ENCODE results near the gene CAMKK1. TPM values are rescaled to one million over a fixed set of nuclear protein-coding genes. Genes with fewer than 3 reads are reported as not detected.

CAMKK1 gene
- polyA plus RNA-seq, 3 donors: 3.7 to 4.3 (median 3.8) TPM

DNA sequence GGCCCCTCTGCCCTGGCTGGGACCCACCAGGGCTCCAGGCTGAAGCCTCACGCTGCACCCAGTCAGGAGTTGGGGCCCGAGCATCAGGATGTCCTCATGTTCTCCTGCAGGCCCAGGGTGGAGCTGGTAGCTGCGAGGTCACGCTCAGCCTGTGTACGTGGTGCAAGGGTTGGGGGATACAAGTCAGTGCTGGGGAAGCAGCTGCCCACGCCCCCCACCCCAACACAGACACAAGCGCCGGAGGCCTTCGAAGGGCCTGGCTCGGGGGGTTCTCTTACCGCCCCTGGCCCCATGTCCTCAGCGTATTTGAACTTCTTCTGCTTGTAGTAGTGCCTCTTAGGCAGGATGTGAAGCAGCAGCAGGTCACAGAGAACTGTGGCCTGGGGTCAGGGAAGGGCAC, 4.9 kb upstream of the CAMKK1 start:
- no peak for DNase-seq (ENCODE audit: low read depth in 3 of 3, low spot score in 2 of 3)

DNA sequence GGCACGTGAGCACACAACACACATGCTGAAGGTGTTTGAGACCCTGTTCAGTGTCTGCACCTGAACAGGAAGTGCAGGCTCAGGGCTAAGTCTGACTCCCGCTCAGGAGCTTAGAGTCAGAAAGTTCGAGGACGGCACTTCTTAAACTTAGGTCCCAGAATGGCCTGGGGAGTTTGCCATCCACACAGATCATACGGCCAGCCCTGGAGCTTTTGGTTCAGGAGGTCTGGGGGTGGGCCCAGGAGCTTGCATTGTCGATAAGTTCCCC, 4.0 kb upstream of the CAMKK1 start:
- no peak for DNase-seq (ENCODE audit: low read depth in 3 of 3, low spot score in 2 of 3)

- DNase-seq (ENCODE audit: low read depth in 3 of 3, low spot score in 2 of 3): no peak
Observed at GRCh38 chr17:3896108-3896967, 3.5 kb upstream of the CAMKK1 start.

GRCh38 chr17:3895354-3895753, 2.5 kb upstream of the CAMKK1 start:
- DNase-seq (ENCODE audit: low read depth in 3 of 3, low spot score in 2 of 3): no peak

- DNase-seq (ENCODE audit: low read depth in 3 of 3, low spot score in 2 of 3): no peak
Observed at GRCh38 chr17:3894911-3895343, 2.1 kb upstream of the CAMKK1 start.

GRCh38 chr17:3894188-3894587, 1.3 kb upstream of the CAMKK1 start:
- DNase-seq (ENCODE audit: low read depth in 3 of 3, low spot score in 2 of 3): no peak

DNA sequence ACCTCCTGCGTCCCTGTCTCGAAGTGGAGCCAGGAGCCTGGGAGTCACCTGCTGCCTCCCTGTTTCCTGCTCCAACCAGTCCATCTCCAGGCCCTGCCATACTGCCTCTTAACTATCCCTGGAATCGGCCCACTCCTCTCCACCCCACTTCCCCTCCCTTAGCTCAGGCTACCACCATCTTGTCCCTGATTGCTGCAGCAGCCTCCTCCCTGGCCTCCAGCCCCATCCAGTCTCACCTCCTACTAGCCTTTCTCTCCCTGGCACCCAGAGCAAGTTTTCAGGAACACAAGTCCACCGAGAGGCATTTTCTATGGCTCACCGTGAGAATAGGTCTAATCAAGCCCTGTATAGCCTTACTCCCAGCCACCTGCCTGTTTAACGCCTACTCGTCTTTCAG, 865 bp upstream of the CAMKK1 start:
- DNase-seq (ENCODE audit: low read depth in 3 of 3, low spot score in 2 of 3): no peak

DNA sequence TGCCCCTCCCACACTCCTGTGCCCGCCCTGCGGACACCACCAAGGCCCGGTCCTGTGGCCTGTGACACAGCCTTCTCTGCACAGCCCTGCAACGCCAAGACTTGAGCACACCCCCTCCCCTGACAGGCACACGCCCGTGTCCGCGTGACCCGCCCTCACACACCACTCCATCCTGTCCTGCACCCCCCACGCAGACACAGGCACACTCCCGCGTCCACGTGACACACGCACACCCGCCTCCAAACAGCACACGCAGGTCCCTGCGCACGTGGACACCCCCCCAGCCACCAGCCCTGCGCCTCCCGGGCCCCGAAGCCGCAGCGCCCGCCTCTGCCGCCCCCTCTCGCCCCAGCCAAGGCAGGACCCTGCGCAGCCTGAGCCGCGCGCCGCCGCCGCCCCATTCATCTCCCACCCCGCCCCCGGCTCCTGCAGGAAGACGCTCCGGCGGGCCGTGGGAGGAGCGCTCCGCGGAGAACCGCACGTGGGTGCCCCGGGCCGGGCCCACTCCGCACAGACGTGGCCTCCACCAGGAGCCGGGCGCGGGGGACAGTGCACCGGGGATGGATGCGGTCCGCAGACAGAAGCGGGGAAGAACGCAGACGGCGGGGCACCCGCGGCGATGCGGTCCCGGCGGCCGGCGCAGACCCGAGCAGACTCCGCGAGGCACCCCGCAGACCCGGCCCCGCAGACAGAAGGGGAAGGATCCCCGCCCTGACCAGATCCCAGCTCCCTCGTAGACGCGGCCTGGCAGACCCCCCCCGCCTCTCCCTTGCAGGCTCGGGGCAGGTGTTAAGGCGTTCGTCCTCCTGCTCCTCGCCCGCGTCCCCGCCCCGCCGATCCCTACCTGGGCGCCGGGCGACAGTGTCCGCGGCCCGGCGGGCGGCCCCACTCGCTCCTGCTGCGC, 506 bp downstream of the CAMKK1 start:
- no peak for DNase-seq (ENCODE audit: low read depth in 3 of 3, low spot score in 2 of 3)

DNA sequence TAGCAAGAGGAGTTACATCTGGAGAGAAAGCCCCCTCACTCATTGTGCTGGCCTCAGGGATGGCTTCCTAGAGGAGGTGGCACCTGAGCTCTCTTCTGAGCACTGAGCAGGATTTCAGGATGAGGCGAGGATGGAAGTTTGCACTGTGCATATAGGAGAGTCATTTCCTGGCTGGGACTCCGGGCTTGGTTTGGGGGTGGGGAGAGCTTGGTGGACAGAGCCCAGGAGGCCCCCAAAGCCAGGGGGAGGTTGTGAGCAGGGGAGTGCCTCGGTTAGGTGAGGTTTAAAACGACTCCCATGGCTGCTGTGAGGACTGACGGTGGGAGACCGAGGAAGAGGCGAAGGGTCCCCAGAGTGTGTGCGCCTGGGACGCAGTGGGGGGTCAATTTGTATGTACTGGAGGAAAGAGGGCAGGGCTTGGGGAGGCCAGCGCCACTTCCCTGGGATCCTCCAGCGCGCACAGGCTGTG, 1.2 kb downstream of the CAMKK1 start:
- DNase-seq (ENCODE audit: low read depth in 3 of 3, low spot score in 2 of 3): no peak

GRCh38 chr17:3890878-3891219, 2.0 kb downstream of the CAMKK1 start:
- no peak for DNase-seq (ENCODE audit: low read depth in 3 of 3, low spot score in 2 of 3)

GRCh38 chr17:3890082-3890877, 2.6 kb downstream of the CAMKK1 start:
- no peak for DNase-seq (ENCODE audit: low read depth in 3 of 3, low spot score in 2 of 3)

DNA sequence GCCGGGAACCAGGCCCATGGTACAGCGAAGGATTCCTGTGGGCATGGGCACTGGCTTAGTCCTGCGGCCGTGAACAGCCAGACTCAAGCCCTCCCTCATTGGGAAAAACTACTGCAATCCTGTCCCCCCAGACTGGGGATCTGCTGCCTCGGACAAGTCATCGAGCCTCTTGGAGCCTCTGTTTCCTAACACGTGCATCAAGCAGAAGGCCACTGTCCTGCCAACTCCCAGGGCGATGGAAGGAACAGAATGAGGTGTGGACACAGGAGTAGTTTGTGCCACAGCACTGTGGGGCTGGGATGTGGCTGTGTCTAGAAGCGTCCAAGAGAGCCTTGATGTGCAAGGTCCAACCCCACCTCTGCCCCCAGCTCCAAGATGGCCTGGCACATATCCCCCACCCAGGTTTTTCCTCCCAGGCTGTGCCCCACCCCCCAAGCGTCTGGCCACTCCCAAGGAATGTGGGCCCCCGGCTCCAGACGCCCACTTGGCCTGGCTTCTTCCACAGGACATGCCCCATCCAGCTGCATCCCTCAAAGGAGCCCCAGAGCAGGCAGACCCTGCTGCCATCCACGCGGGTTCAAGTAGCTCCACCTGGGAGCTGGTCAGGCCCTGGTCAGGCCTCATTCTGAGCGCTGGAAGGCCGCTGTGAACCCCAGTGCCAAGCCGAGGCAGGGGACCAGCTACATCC, 3.4 kb downstream of the CAMKK1 start:
- DNase-seq (ENCODE audit: low read depth in 3 of 3, low spot score in 2 of 3): no peak

DNA sequence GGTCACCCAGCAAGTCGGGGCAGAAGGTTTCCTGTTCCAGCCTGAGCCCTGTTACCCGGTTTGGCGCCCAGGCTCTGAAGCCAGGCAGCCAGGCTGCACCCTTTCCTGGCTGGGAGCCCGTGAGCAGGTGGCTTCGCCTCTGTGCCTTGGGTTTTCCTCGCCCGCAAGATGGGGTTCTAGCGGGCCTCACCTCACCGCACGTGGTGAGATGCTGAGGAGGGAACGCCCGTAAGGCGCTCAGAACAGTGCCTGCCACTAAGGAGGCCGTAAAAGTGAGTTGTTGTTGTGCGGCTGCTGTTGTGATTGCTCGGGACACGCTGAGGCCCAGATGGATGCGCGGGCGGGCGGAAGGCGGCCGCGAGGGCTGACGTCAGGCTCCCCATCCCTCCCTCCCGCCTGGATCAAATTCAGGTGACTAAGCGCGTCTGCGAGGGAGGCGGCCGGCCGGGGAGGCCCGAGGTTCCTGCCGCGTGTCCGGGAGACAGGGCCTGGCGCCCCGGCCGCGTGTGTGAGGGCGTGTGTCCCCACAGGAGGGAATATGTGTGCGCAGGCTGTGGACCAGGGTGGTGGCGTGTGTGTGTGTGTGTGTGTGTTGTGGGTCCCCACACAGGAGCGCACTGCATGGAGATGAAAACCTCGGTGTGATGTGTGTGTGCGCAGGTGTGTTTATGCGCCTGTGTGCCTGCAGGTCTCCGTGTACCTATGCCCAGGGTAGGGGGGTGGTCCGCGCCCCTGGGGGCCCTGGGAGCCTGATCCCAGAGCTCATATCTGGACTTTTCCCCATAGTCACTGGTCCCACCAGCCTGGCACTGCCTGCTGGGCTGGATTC, 4.3 kb downstream of the CAMKK1 start:
- peak in 2 of 3 donors; percentile 54 to 77 for DNase-seq (ENCODE audit: low read depth in 3 of 3, low spot score in 2 of 3)

- DNase-seq (ENCODE audit: low read depth in 3 of 3, low spot score in 2 of 3): no peak
Observed at GRCh38 chr17:3887804-3888203, 5.0 kb downstream of the CAMKK1 start.

DNA sequence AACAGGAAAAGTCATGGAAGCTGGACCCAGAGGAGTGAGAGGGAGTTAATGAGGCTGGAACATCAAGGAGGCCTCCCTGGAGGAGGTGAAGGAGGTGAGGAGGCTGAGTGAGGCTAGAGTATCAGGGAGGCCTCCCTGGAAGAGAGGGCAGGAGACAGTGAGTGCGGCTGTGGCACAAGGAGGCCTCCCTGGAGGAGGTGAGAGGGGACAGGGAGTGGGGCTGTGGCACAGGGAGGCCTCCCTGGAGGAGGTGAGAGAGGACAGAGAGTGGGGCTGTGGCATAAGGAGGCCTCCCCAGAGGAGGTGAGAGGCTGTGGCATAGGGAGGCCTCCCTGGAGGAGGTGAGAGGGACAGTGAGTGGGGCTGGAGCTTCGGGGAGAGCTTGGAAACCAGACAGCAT, 5.5 kb downstream of the CAMKK1 start:
- DNase-seq (ENCODE audit: low read depth in 3 of 3, low spot score in 2 of 3): no peak

DNA sequence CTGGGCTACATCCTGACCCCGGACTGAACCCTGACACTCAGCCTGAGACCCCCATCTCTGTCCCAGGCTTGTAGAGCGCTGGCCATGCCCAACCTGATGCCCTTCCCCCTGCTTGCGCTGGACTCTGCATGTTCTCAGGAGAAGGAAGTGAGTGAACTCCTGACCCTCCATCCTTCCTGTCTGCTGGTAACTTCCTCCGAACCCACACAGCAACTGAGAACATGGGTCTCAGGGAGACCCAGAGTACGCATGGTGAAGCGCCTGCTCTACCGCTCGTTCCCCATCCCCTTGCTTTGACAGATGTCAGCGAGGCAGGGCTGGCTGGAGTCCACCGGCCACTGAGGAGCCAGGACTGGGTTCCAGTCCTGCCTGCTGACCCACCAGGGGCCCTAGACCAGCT, 6.1 kb downstream of the CAMKK1 start:
- DNase-seq (ENCODE audit: low read depth in 3 of 3, low spot score in 2 of 3): no peak

DNA sequence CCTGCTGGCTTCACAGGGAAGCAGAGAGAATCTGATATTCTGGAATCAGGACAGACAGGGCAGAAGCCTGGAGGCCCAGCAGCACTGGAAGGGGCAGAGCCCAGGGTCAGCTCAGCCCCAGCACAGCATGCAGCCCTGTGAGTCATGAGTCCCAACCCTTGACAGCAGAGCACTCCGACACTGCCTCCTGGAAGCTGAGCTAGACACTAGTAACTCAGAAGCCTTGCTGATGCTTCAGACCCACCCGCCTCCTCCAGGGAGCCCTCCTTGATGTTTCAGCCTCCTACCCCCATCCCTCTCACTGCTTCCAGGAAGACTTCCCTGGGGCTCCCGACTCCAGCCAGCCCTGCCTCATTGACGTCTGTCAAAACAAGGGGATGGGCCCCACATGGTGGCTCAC, 6.9 kb downstream of the CAMKK1 start:
- no peak for DNase-seq (ENCODE audit: low read depth in 3 of 3, low spot score in 2 of 3)

DNA sequence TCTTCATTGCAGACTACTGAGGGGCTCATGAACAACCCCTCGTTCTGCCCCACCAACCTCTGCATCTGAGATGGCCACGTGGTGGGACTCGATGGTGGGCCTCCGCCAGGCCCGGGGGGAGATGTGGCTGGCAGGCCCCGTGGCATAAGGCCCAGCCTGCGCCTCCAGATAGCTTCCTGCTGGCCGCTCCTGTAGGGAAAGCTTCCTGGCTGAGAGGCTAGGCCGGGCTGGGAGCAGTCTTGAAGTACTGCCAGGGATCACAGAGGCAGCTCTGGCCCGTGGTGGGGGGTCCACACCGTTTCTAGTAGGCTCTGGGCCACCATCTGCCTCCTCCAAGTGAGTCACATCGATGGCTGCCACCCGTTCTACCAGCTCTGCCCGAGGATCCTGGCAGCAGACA, 7.6 kb downstream of the CAMKK1 start:
- no peak for DNase-seq (ENCODE audit: low read depth in 3 of 3, low spot score in 2 of 3)

DNA sequence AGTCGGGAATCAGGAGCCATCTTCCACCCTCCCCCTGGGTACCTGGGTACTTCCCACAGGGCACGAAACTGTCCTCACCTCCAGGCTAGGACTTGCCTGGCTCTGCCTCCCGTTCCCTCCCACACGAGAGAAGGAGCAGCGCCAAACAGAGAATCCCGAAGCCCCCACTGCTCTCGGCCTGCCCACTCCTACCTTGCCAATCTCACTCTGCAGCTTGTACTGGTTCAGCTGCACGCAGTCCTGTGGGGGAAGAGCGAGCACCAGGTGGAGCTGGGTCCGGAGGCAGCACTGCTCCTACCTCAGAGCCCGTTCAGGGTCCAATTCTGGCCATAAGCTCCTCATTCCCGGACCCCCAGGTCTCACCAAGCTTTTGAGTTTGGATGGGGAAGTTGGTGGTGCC, 8.7 kb downstream of the CAMKK1 start:
- no peak for DNase-seq (ENCODE audit: low read depth in 3 of 3, low spot score in 2 of 3)

- DNase-seq (ENCODE audit: low read depth in 3 of 3, low spot score in 2 of 3): no peak
Observed at GRCh38 chr17:3882276-3882675, 10.6 kb downstream of the CAMKK1 start.

Data from right renal cortex interstitium (tissue), 3 donors.